PFSK-1 (cell line): ENCODE results near the gene ZIM2.

Source experiments
- POLR2AphosphoS5 ChIP-seq: IDR thresholded peaks from 2 replicates; pipeline ENCODE4 v1.6.1; 2012; ENCODE audit warnings: low read depth, mild to moderate bottlenecking, control low read depth, low read length, moderate library complexity
- REST ChIP-seq, 2 experiments: IDR thresholded peaks; 2 replicates each; pipeline versions ENCODE4 v1.6.1 to v1.8.0; 2011 to 2012; ENCODE audit warnings: low read depth in 2 of 2, low read length in 2 of 2, control low read depth in 1 of 2, inconsistent platforms in 1 of 2, mild to moderate bottlenecking in 1 of 2, moderate library complexity in 1 of 2; ENCODE audit not compliant: insufficient read depth in 1 of 2
- TAF1 ChIP-seq: IDR thresholded peaks from 2 replicates; pipeline ENCODE4 v1.6.1; 2012; ENCODE audit warnings: low read length, control low read depth, borderline replicate concordance; ENCODE audit not compliant: insufficient read depth

GRCh38 chr19:56873493-56873892 lies 33.0 kb upstream of the ZIM2 start:
- TF ChIP-seq TAF1: no peak
- TF ChIP-seq POLR2AphosphoS5: no peak
- TF ChIP-seq REST (IDR thresholded peaks at IDR 0.05; ENCODE audit: insufficient read depth in 1 of 2, low read depth in 2 of 2, low read length in 2 of 2): no peak
